ENCODE data around the gene DPEP1. TPM values are rescaled to one million over a fixed set of nuclear protein-coding genes. Genes with fewer than 3 reads are reported as not detected.
"Not testable (repeated sequence)": the region's sequence is repeated elsewhere in the genome, so short reads cannot be mapped to it uniquely, and the experiment has no call there.

The DPEP1 gene
- 0.13 TPM in 2 replicates for total RNA-seq

GRCh38 chr16:89613231-89613953, at the start of gene DPEP1:
Gene DPEP1 (plus strand): TSS chr16:89613642. CDS start chr16:89630411, 16,769 bp downstream.
- no peak for DNase-seq (ENCODE audit: low read depth in 2 of 2)

- no peak for DNase-seq (ENCODE audit: low read depth in 2 of 2)
Observed at GRCh38 chr16:89564476-89565255, 48.8 kb upstream of the DPEP1 start.

- DNase-seq (ENCODE audit: low read depth in 2 of 2) = no peak
Observed at GRCh38 chr16:89565256-89565505, 48.3 kb upstream of the DPEP1 start.

GRCh38 chr16:89565506-89566372, 47.7 kb upstream of the DPEP1 start:
- DNase-seq (ENCODE audit: low read depth in 2 of 2) = peak in 1 of 2 donors; percentile 53

GRCh38 chr16:89567656-89568594, 45.5 kb upstream of the DPEP1 start:
- DNase-seq (ENCODE audit: low read depth in 2 of 2) = no peak

GRCh38 chr16:89569506-89570341, 43.7 kb upstream of the DPEP1 start:
- no peak for DNase-seq (ENCODE audit: low read depth in 2 of 2)

- DNase-seq (ENCODE audit: low read depth in 2 of 2) = no peak
Observed at GRCh38 chr16:89570342-89570923, 43.0 kb upstream of the DPEP1 start.

GRCh38 chr16:89570983-89571598, 42.4 kb upstream of the DPEP1 start:
- DNase-seq (ENCODE audit: low read depth in 2 of 2) = not testable (repeated sequence)

- no peak for DNase-seq (ENCODE audit: low read depth in 2 of 2)
Observed at GRCh38 chr16:89571636-89572035, 41.8 kb upstream of the DPEP1 start.

GRCh38 chr16:89572073-89572484, 41.4 kb upstream of the DPEP1 start:
- no peak for DNase-seq (ENCODE audit: low read depth in 2 of 2)

- DNase-seq (ENCODE audit: low read depth in 2 of 2) = no peak
Observed at GRCh38 chr16:89572485-89573205, 40.8 kb upstream of the DPEP1 start.

GRCh38 chr16:89573826-89574680, 39.4 kb upstream of the DPEP1 start:
- no peak for DNase-seq (ENCODE audit: low read depth in 2 of 2)

GRCh38 chr16:89574681-89575246, 38.7 kb upstream of the DPEP1 start:
- peak; percentile 29 to 76 for DNase-seq (ENCODE audit: low read depth in 2 of 2)

GRCh38 chr16:89575247-89576152, 37.9 kb upstream of the DPEP1 start, which contains the start of gene CPNE7:
Gene CPNE7 (plus strand): TSS chr16:89575758. CDS start chr16:89575898, 140 bp downstream.
- DNase-seq (ENCODE audit: low read depth in 2 of 2) = no peak

GRCh38 chr16:89576153-89577054, 37.0 kb upstream of the DPEP1 start:
- DNase-seq (ENCODE audit: low read depth in 2 of 2) = no peak

All from dermis microvascular lymphatic vessel endothelial cell (primary cell).